K562 (cell line): ENCODE measurements around the gene PARD3.

Experiments
- TCF7 ChIP-seq: sonication (generic); IDR thresholded peaks from 2 replicates; pipeline ENCODE4 v1.6.1; 2016; ENCODE audit warnings: antibody characterized with exemption, borderline replicate concordance
- TF ChIP-seq, protein P1 (sequence below), 3 experiments: IDR thresholded peaks in 2 of 3; conservative IDR thresholded peaks in 1 of 3; 2 replicates each; pipeline ENCODE4 v1.5.1; 2011 to 2012; ENCODE audit warnings: low read length in 3 of 3, mild to moderate bottlenecking in 3 of 3, control low read depth in 2 of 3, improper control_type of control experiment in 1 of 3, inconsistent platforms in 1 of 3, low read depth in 1 of 3, mixed read lengths in 1 of 3, moderate library complexity in 1 of 3; ENCODE audit not compliant: insufficient read depth in 2 of 3

DNA sequence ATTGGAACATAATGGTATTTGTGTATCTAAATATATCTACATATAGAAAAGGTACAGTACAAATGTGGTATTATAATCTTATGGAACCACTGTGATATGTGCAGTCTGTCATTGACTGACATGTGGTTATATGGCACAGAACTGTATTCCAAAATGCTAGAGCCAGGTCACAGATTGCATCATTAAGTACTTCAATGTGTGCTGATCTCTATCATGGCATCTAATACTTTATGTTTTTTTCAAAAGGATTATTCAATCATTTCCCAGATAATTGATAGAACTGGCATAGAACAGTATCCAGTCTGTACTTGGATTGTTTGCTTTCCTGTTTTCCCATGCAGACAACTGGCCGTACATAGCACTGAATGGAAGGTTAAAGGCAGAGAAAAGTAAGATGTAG lies 662.7 kb downstream of the PARD3 start:
- TF ChIP-seq, protein P1, sequence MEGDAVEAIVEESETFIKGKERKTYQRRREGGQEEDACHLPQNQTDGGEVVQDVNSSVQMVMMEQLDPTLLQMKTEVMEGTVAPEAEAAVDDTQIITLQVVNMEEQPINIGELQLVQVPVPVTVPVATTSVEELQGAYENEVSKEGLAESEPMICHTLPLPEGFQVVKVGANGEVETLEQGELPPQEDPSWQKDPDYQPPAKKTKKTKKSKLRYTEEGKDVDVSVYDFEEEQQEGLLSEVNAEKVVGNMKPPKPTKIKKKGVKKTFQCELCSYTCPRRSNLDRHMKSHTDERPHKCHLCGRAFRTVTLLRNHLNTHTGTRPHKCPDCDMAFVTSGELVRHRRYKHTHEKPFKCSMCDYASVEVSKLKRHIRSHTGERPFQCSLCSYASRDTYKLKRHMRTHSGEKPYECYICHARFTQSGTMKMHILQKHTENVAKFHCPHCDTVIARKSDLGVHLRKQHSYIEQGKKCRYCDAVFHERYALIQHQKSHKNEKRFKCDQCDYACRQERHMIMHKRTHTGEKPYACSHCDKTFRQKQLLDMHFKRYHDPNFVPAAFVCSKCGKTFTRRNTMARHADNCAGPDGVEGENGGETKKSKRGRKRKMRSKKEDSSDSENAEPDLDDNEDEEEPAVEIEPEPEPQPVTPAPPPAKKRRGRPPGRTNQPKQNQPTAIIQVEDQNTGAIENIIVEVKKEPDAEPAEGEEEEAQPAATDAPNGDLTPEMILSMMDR (IDR thresholded peaks at IDR 0.05 in 2 of 3, conservative IDR thresholded peaks at IDR 0.05 in 1 of 3; ENCODE audit: insufficient read depth in 2 of 3, low read depth in 1 of 3, low read length in 3 of 3): no peak
- TF ChIP-seq TCF7: no peak
